Left hindlimb (tissue), 1 donor: Measurements from ENCODE around the gene MED17.

Source experiments
- DNase-seq: peaks from one replicate; pipeline ENCODE4 v3.0.0-alpha.2; 2018

MED17 gene

GRCh38 chr11:93820847-93821246, 36.8 kb downstream of the MED17 start:
- no peak for DNase-seq

GRCh38 chr11:93821617-93822016, 37.5 kb downstream of the MED17 start:
- DNase-seq = no peak

- no peak for DNase-seq
These were observed 38.3 kb downstream of the MED17 start for GRCh38 chr11:93822359-93822758.

GRCh38 chr11:93823210-93823609, 39.1 kb downstream of the MED17 start:
- DNase-seq = no peak

GRCh38 chr11:93827363-93827762, 43.3 kb downstream of the MED17 start:
- DNase-seq = no peak

- no peak for DNase-seq
These were observed 45.5 kb downstream of the MED17 start for GRCh38 chr11:93829598-93829997.

GRCh38 chr11:93831343-93832127, 47.5 kb downstream of the MED17 start:
- no peak for DNase-seq

- DNase-seq = no peak
These were observed 48.7 kb downstream of the MED17 start for GRCh38 chr11:93832780-93833179.

- DNase-seq = no peak
These were observed 54.9 kb downstream of the MED17 start for GRCh38 chr11:93838967-93839366.

GRCh38 chr11:93840180-93840579, 56.1 kb downstream of the MED17 start:
- no peak for DNase-seq

GRCh38 chr11:93840981-93841380, 56.9 kb downstream of the MED17 start:
- DNase-seq = no peak

- DNase-seq = no peak
These were observed 57.4 kb downstream of the MED17 start for GRCh38 chr11:93841446-93841845.

- DNase-seq = no peak
These were observed 58.0 kb downstream of the MED17 start for GRCh38 chr11:93842034-93842433.

- no peak for DNase-seq
These were observed 58.4 kb downstream of the MED17 start for GRCh38 chr11:93842461-93842860.

GRCh38 chr11:93843906-93844305, 59.8 kb downstream of the MED17 start:
- no peak for DNase-seq

GRCh38 chr11:93844568-93844967, 60.5 kb downstream of the MED17 start:
- DNase-seq = no peak

- no peak for DNase-seq
These were observed 61.4 kb downstream of the MED17 start for GRCh38 chr11:93845181-93846092.

- no peak for DNase-seq
These were observed 62.3 kb downstream of the MED17 start for GRCh38 chr11:93846411-93846810.

GRCh38 chr11:93849201-93849600, 65.1 kb downstream of the MED17 start:
- DNase-seq = no peak

GRCh38 chr11:93849751-93850593, 65.9 kb downstream of the MED17 start:
- DNase-seq = peak; percentile 61

- no peak for DNase-seq
These were observed 66.5 kb downstream of the MED17 start, which contains the start of gene VSTM5 for GRCh38 chr11:93850594-93851018. VSTM5 (minus strand) TSS chr11:93850618; CDS start chr11:93850502, 116 bp downstream.

GRCh38 chr11:93852242-93852641, 68.2 kb downstream of the MED17 start:
- no peak for DNase-seq
